ENCODE results near the gene DNLZ.
"Not testable (repeated sequence)": the region's sequence is repeated elsewhere in the genome, so short reads cannot be mapped to it uniquely, and the experiment has no call there.

DNA sequence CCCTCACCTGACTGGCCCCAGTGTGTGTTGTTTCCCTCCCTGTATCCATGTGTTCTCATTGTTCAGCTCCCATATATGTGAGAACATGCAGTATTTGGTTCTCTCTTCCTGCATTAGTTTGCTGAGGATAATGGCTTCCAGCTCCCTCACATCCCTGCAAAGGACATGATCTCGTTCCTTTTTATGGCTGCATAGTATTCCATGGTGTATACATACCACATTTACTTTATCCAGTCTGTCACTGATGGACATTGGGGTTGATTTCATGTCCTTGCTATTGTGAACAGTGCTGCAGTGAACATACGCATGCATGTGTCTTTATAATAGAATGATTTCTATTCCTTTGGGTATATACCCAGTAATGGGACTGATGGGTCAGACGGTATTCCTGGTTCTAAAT, 43.6 kb downstream of the DNLZ start:
- TF ChIP-seq CTCF (IDR thresholded peaks at IDR 0.05; ENCODE audit: insufficient read depth, low read length, poor library complexity, severe bottlenecking); EZH2phosphoT487 (conservative IDR thresholded peaks at IDR 0.05; ENCODE audit: low read length): not testable (repeated sequence)
